CD4-positive, alpha-beta memory T cell (primary cell): ENCODE measurements around the gene KCNN4. TPM values are rescaled to one million over a fixed set of nuclear protein-coding genes. Genes with fewer than 3 reads are reported as not detected.

Source experiments
- CTCF ChIA-PET: fragments of 350-600 bp; sonication (Branson Sonifier 250); formaldehyde crosslinking; loops from one replicate; lab custom pipeline; 2021; ENCODE audit warnings: inconsistent platforms; ENCODE audit not compliant: partially characterized antibody; lab: Charles Lee
- POLR2A ChIA-PET: fragments of 350-600 bp; sonication (Branson Sonifier 250); formaldehyde crosslinking; loops from one replicate; lab custom pipeline; 2021; ENCODE audit not compliant: partially characterized antibody; lab: Charles Lee
- DNase-seq, 5 donors: peaks; one replicate each; pipeline versions ENCODE4 v3.0.0 to v3.0.0-alpha.2; 2020 to 2022; ENCODE audit warnings: mixed read lengths in 1 of 5
- H3K27ac ChIP-seq: one replicate; pipeline ENCODE4 v1.7.0; 2013; ENCODE audit warnings: low read depth, low read length
- H3K27me3 ChIP-seq: 2 replicates; pipeline ENCODE4 v1.7.0; 2013; ENCODE audit warnings: mild to moderate bottlenecking, low read length, moderate library complexity; ENCODE audit not compliant: insufficient read depth
- H3K36me3 ChIP-seq: 2 replicates; pipeline ENCODE4 v1.7.0; 2013; ENCODE audit warnings: mild to moderate bottlenecking, low read length, moderate library complexity; ENCODE audit not compliant: insufficient read depth
- H3K4me1 ChIP-seq: 2 replicates; pipeline ENCODE4 v1.7.0; 2013; ENCODE audit warnings: mild to moderate bottlenecking, low read length, moderate library complexity; ENCODE audit not compliant: insufficient read depth
- H3K4me3 ChIP-seq, 2 donors: one replicate each; pipeline ENCODE4 v1.7.0; 2013; ENCODE audit warnings: low read length in 2 of 2, mild to moderate bottlenecking in 1 of 2
- H3K9me3 ChIP-seq, 2 donors: one replicate each; pipeline ENCODE4 v1.7.0; 2013; ENCODE audit warnings: low read length in 2 of 2, control low read depth in 1 of 2; ENCODE audit not compliant: control insufficient read depth in 1 of 2
- H3K27ac Mint-ChIP-seq, 7 donors: one replicate each; pipeline ENCODE4 v1.8.0; 2020 to 2021; ENCODE audit warnings: mixed read lengths in 7 of 7, mild to moderate bottlenecking in 6 of 7, inconsistent platforms in 3 of 7, moderate library complexity in 3 of 7
- H3K27me3 Mint-ChIP-seq, 2 donors: one replicate each; pipeline ENCODE4 v1.8.0; 2020 to 2021; ENCODE audit warnings: mixed read lengths in 2 of 2
- H3K36me3 Mint-ChIP-seq, 2 donors: one replicate each; pipeline ENCODE4 v1.8.0; 2020 to 2021; ENCODE audit warnings: mixed read lengths in 2 of 2, inconsistent platforms in 1 of 2, mild to moderate bottlenecking in 1 of 2
- H3K4me1 Mint-ChIP-seq, 4 donors: one replicate each; pipeline ENCODE4 v1.8.0; 2020 to 2021; ENCODE audit warnings: mixed read lengths in 4 of 4, mild to moderate bottlenecking in 1 of 4
- H3K4me3 Mint-ChIP-seq, 8 donors: one replicate each; pipeline ENCODE4 v1.8.0; 2020 to 2021; ENCODE audit warnings: mixed read lengths in 8 of 8, mild to moderate bottlenecking in 7 of 8, moderate library complexity in 6 of 8, inconsistent platforms in 3 of 8
- H3K9me3 Mint-ChIP-seq, 8 donors: one replicate each; pipeline ENCODE4 v1.8.0; 2020 to 2021; ENCODE audit warnings: mixed read lengths in 8 of 8, mild to moderate bottlenecking in 5 of 8, inconsistent platforms in 3 of 8, moderate library complexity in 1 of 8
- intact Hi-C: fragments of 100-400 bp; cut with micrococcal nuclease; formaldehyde crosslinking; loops from one replicate; pipeline ENCODE4 v1.15.1; 2023
- polyA plus RNA-seq, 2 donors: library from polyadenylated mRNA; unstranded; fragments of 300-500 nt; fragmentation: Illumina TruSeq; gene quantifications; one replicate each; pipeline ENCODE4 v1.2.3, GENCODE V29; 2021
- total RNA-seq, 2 experiments: library from RNA; stranded (reverse); gene quantifications; one replicate each; pipeline ENCODE4 v1.2.3, GENCODE V29; 2021

KCNN4 gene
- total and polyA plus RNA-seq, 4 experiments from 2014 or later, result 10.5 to 33.9 (median 28.7) TPM

GRCh38 chr19:43718627-43719377, 62.0 kb downstream of the KCNN4 start:
- Histone ChIP-seq H3K4me3 (no peak overlapping the region), H3K27ac (no peak overlapping the region), H3K36me3 (no peaks in the 10 kb centered on the region), H3K9me3 (no peaks in the 10 kb centered on the region), H3K4me1 (no peaks in the 10 kb centered on the region), H3K27me3 (no peaks in the 10 kb centered on the region)
- H3K9me3 Mint-ChIP-seq, result no peaks in the 10 kb centered on the region
- H3K36me3 Mint-ChIP-seq, result no peaks in the 10 kb centered on the region
- ChIA-PET CTCF (no interaction called here), POLR2A (no interaction called here)
- peaks cover 2 to 5% of the 10 kb centered on the region in 2 donors for H3K27me3 Mint-ChIP-seq
- intact Hi-C loops, result no loop called here
- H3K27ac Mint-ChIP-seq, result no peak overlapping the region
- H3K4me3 Mint-ChIP-seq, result no peak overlapping the region
- no peaks in the 10 kb centered on the region for H3K4me1 Mint-ChIP-seq
- DNase-seq, result no peak

Other genes starting within 250 kb of the KCNN4 start
- 10 to 100 TPM; 11.0 to 11.8 TPM for gene ZNF575, start 247.8 kb downstream of the KCNN4 start, total RNA-seq
- 1 to 10 TPM; 2.1 to 3.6 TPM for gene ZNF575, start 247.8 kb downstream of the KCNN4 start, polyA plus RNA-seq
- 10 to 100 TPM; 33.4 to 41.0 TPM for gene XRCC1, start 205.4 kb downstream of the KCNN4 start, total RNA-seq
- gene XRCC1, start 205.4 kb downstream of the KCNN4 start, polyA plus RNA-seq, result 10 to 100 TPM; 16.3 to 29.1 TPM
- gene PINLYP, start 205.2 kb downstream of the KCNN4 start, total RNA-seq, result under 1 TPM; 0.33 to 0.84 TPM
- 1 to 10 TPM in 1 of 2 donors, not detected in 1; 1.3 TPM for gene PINLYP, start 205.2 kb downstream of the KCNN4 start, polyA plus RNA-seq
- gene IRGQ, start 184.8 kb downstream of the KCNN4 start, total RNA-seq, result 10 to 100 TPM; 16.5 to 17.9 TPM
- 1 to 10 TPM in 1 of 2 donors, under 1 TPM in 1; 0.37 to 2.2 TPM for gene IRGQ, start 184.8 kb downstream of the KCNN4 start, polyA plus RNA-seq
- 10 to 100 TPM; 18.4 to 18.6 TPM for gene ZNF576, start 184.4 kb downstream of the KCNN4 start, total RNA-seq
- gene ZNF576, start 184.4 kb downstream of the KCNN4 start, polyA plus RNA-seq, result 10 to 100 TPM in 1 of 2 donors, 1 to 10 TPM in 1; 8.4 to 13.0 TPM
- under 1 TPM; 0.83 to 0.99 TPM for gene SRRM5, start 168.9 kb downstream of the KCNN4 start, total RNA-seq
- under 1 TPM in 1 of 2 donors, not detected in 1; 0.10 TPM for gene SRRM5, start 168.9 kb downstream of the KCNN4 start, polyA plus RNA-seq
- gene ZNF428, start 161.3 kb downstream of the KCNN4 start, total RNA-seq, result 10 to 100 TPM; 27.7 to 28.2 TPM
- 10 to 100 TPM; 13.9 to 19.9 TPM for gene ZNF428, start 161.3 kb downstream of the KCNN4 start, polyA plus RNA-seq
- under 1 TPM; 0.33 to 0.49 TPM for gene CADM4, start 141.1 kb downstream of the KCNN4 start, total RNA-seq
- gene CADM4, start 141.1 kb downstream of the KCNN4 start, polyA plus RNA-seq, result under 1 TPM in 1 of 2 donors, not detected in 1; 0.18 TPM
- 1 to 10 TPM; 8.6 to 9.4 TPM for gene PLAUR, start 110.8 kb downstream of the KCNN4 start, total RNA-seq
- 1 to 10 TPM; 6.3 to 6.6 TPM for gene PLAUR, start 110.8 kb downstream of the KCNN4 start, polyA plus RNA-seq
- gene IRGC, start 64.9 kb downstream of the KCNN4 start, total RNA-seq, result not detected
- not detected for gene IRGC, start 64.9 kb downstream of the KCNN4 start, polyA plus RNA-seq
- 10 to 100 TPM; 57.6 to 57.9 TPM for gene SMG9, start 26.0 kb downstream of the KCNN4 start, total RNA-seq
- gene SMG9, start 26.0 kb downstream of the KCNN4 start, polyA plus RNA-seq, result 10 to 100 TPM in 1 of 2 donors, 1 to 10 TPM in 1; 3.8 to 13.7 TPM
- under 1 TPM; 0.49 to 0.97 TPM for gene LYPD5, start 21.5 kb upstream of the KCNN4 start, total RNA-seq
- under 1 TPM; 0.27 to 0.50 TPM for gene LYPD5, start 21.5 kb upstream of the KCNN4 start, polyA plus RNA-seq
- 10 to 100 TPM; 18.1 to 20.7 TPM for gene ZNF283, start 46.3 kb upstream of the KCNN4 start, total RNA-seq
- gene ZNF283, start 46.3 kb upstream of the KCNN4 start, polyA plus RNA-seq, result 1 to 10 TPM; 4.3 to 4.9 TPM
- gene ZNF404, start 103.0 kb upstream of the KCNN4 start, total RNA-seq, result 1 to 10 TPM; 3.7 to 4.2 TPM
- gene ZNF404, start 103.0 kb upstream of the KCNN4 start, polyA plus RNA-seq, result 1 to 10 TPM; 1.8 to 3.9 TPM
- 10 to 100 TPM; 25.1 to 29.6 TPM for gene ZNF45, start 154.3 kb upstream of the KCNN4 start, total RNA-seq
- gene ZNF45, start 154.3 kb upstream of the KCNN4 start, polyA plus RNA-seq, result 10 to 100 TPM in 1 of 2 donors, 1 to 10 TPM in 1; 9.4 to 12.9 TPM
- 1 to 10 TPM; 2.9 to 3.2 TPM for gene ZNF221, start 170.3 kb upstream of the KCNN4 start, total RNA-seq
- gene ZNF221, start 170.3 kb upstream of the KCNN4 start, polyA plus RNA-seq, result 1 to 10 TPM in 1 of 2 donors, not detected in 1; 1.0 TPM
- 10 to 100 TPM; 12.9 to 14.1 TPM for gene ZNF155, start 203.2 kb upstream of the KCNN4 start, total RNA-seq
- gene ZNF155, start 203.2 kb upstream of the KCNN4 start, polyA plus RNA-seq, result 1 to 10 TPM; 2.4 to 4.2 TPM
- 10 to 100 TPM; 16.6 to 18.4 TPM for gene ZNF230, start 222.0 kb upstream of the KCNN4 start, total RNA-seq
- 1 to 10 TPM in 1 of 2 donors, under 1 TPM in 1; 0.83 to 4.8 TPM for gene ZNF230, start 222.0 kb upstream of the KCNN4 start, polyA plus RNA-seq
- 10 to 100 TPM in 1 of 2 experiments, 1 to 10 TPM in 1; 7.9 to 11.4 TPM for gene ZNF222, start 244.4 kb upstream of the KCNN4 start, total RNA-seq
- gene ZNF222, start 244.4 kb upstream of the KCNN4 start, polyA plus RNA-seq, result 1 to 10 TPM; 1.6 to 3.8 TPM